Body of pancreas (tissue), 4 donors: Measurements from ENCODE around the gene HNRNPA0.

Experiments
- POLR2A ChIP-seq, 3 donors: fragments of 450-650 bp; IDR thresholded peaks; one replicate each; pipeline ENCODE4 v1.6.1; 2016; ENCODE audit warnings: antibody characterized with exemption in 3 of 3, mild to moderate bottlenecking in 2 of 3
- TF ChIP-seq, protein P1 (sequence below), 7 experiments: fragments of 450-650 bp in 4 of 7; fragments of 200-600 bp in 3 of 7; sonication (generic) in 3 of 7; IDR thresholded peaks; one replicate each; pipeline ENCODE4 v1.5.1; 2016 to 2019; ENCODE audit warnings: antibody characterized with exemption in 7 of 7

DNA sequence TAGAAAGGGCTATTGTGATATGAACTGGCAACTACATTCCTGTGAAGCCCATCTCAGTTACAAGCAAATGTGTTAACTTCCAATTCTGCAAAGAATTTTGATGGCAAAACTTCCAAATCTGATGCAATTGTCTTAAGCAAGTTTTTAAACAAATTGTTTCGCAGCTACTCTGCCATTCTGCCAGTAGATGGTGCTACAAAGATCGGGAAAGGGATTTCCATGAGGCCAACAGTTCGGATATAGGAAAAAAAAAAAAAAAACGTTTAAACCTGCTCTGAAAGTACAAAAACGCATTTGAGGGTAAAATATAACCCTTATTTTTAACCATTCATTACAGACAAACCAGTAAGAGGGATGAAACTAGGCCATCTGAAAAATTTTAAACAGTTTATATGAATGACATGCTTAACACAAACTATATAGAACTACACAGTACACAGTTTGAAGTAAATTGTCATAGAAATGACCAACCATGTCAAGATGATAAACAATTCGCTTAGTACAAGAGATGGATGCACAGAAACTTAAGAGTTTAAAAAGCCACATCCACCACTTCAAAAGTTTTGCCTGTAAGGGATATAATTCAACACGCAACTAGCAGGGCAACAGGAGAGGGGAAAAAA is 2.2 kb downstream of the HNRNPA0 start:
- TF ChIP-seq, protein P1, sequence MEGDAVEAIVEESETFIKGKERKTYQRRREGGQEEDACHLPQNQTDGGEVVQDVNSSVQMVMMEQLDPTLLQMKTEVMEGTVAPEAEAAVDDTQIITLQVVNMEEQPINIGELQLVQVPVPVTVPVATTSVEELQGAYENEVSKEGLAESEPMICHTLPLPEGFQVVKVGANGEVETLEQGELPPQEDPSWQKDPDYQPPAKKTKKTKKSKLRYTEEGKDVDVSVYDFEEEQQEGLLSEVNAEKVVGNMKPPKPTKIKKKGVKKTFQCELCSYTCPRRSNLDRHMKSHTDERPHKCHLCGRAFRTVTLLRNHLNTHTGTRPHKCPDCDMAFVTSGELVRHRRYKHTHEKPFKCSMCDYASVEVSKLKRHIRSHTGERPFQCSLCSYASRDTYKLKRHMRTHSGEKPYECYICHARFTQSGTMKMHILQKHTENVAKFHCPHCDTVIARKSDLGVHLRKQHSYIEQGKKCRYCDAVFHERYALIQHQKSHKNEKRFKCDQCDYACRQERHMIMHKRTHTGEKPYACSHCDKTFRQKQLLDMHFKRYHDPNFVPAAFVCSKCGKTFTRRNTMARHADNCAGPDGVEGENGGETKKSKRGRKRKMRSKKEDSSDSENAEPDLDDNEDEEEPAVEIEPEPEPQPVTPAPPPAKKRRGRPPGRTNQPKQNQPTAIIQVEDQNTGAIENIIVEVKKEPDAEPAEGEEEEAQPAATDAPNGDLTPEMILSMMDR (IDR thresholded peaks at IDR 0.05): peak; percentile 43 to 79 (median 71)
- TF ChIP-seq POLR2A (IDR thresholded peaks at IDR 0.05): no peak
